ENCODE data around the gene LMX1B. TPM values are rescaled to one million over a fixed set of nuclear protein-coding genes. Genes with fewer than 3 reads are reported as not detected.
"Not testable (repeated sequence)": the region's sequence is repeated elsewhere in the genome, so short reads cannot be mapped to it uniquely, and the experiment has no call there.

Gene LMX1B
- total RNA-seq, 1 experiment from 2014 or later = 0.55 TPM

DNA sequence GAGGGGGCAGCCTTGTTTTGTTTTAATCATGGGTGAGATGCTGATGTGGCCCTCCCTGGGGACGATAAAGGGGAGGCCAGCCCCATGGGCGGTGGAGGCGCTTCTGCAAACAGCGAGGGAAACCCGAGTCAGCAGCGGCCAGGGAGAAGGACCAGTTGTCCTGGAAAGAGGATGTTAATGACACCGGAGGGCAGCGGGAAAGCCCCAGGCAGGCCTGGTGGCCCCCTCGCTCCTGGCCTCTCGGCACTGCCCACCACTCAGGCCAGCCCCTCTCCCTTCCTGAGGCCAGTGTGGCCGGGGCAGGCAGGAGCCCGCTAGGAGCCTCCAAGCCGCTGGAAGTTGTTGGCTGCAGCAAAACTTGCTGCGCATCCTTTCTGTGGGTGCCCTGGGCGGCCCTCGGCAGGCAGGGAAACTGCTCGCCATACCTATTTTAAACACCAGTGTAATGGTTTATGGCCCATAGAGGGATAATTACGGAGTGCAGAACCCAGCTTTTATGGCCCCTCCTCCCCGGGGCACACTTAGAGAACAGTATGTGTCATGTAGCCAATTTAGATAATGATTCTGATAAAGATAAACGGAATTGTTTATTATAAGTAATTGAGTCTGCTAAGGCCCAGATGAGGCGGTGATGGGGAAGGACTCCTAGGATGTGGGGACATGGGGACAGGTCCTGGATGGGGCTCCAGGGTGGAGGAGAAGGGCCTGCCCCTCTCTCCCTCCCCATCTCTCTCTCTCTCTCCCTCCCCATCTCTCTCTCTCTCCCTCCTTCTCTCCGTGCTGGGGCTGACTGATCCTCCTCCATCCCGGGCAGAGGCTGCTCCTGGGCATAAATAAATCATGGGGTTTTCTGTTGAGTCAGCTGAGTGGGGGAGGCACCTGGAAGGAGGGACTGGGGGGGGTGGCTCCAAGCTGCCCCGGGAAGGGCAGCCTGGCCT lies 36.9 kb downstream of the LMX1B start:
- Histone ChIP-seq H3K9me3 (ENCODE audit: low read length) (no peaks in the 10 kb centered on the region), H3K27ac (ENCODE audit: low read length) (no peak overlapping the region), H3K27me3 (ENCODE audit: low read length) (peaks cover 6% of the 10 kb centered on the region), H3K4me3 (ENCODE audit: low read length) (no peak overlapping the region), H2AFZ (ENCODE audit: low read length) (no peak overlapping the region), H3K4me2 (ENCODE audit: low read length) (no peak overlapping the region), H3F3A (ENCODE audit: low read length, unreplicated experiment) (no peaks in the 10 kb centered on the region), H3K36me3 (ENCODE audit: low read depth, low read length) (no peaks in the 10 kb centered on the region), H3K4me1 (ENCODE audit: insufficient read depth, low read length) (no peaks in the 10 kb centered on the region; the same call in 1 of the 2 replicates), H4K20me1 (ENCODE audit: low read length) (no peaks in the 10 kb centered on the region), H3K9ac (ENCODE audit: low read length) (no peak overlapping the region), H3K9me2 (replicated peaks; ENCODE audit: low read length) (no peaks in the 10 kb centered on the region), H3K79me2 (ENCODE audit: low read length) (no peaks in the 10 kb centered on the region)
- intact Hi-C loops (cut with micrococcal nuclease) = no loop called here
- DNase-seq (no peak), ATAC-seq (no peak)
- ChIA-PET CTCF (no interaction called here), POLR2A (ENCODE audit: unreplicated experiment) (no interaction called here)
- TF ChIP-seq EZH2 (IDR thresholded peaks at IDR 0.05; ENCODE audit: low read length, unreplicated experiment) (no peak), EZH2phosphoT487 (IDR thresholded peaks at IDR 0.05; ENCODE audit: borderline replicate concordance, low read length) (no peak), CTCF (conservative IDR thresholded peaks at IDR 0.05; ENCODE audit: low read depth, low read length) (no peak)
- BruUV-seq (replicated peaks) = no TSS peak

DNA sequence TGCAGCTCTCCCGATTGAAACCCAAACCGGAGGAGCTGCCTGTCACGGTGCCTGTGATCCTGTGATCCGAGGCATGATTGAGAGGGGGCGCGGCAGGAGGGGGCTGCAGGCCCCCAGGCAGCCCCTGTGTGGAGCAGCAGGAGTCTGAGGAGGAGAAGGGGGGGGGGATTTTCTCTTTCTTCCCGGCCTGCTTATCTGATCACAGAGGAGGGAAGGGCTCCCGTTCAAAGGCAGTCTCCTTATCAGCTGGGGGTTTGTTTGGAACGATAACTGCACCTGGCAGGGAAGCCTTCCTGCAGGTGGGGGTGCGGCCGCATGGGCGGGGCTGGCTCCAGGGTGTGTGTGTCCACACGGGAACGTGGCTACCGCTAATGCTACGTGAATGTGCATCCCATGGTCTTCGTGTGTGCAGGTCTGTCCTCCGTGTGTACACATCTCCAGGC lies 38.4 kb downstream of the LMX1B start:
- H3K27me3 ChIP-seq (ENCODE audit: low read length) = peaks cover 6% of the 10 kb centered on the region; the same call in 1 of the 2 replicates
- H3K36me3 ChIP-seq (ENCODE audit: low read depth, low read length) = no peaks in the 10 kb centered on the region
- intact Hi-C loops (cut with micrococcal nuclease) = no loop called here
- H3K9ac ChIP-seq (ENCODE audit: low read length) = no peak overlapping the region
- H4K20me1 ChIP-seq (ENCODE audit: low read length) = no peaks in the 10 kb centered on the region
- POLR2A ChIA-PET (ENCODE audit: unreplicated experiment) = no interaction called here
- H3K4me3 ChIP-seq (ENCODE audit: low read length) = no peak overlapping the region
- no peak overlapping the region for H3K27ac ChIP-seq (ENCODE audit: low read length)
- CTCF ChIA-PET = interaction anchor here (0.7 kb wide), 1 partner anchor 37 kb away, joined by 14 read pairs; no protein-coding TSS in a partner anchor
- no peak overlapping the region for H2AFZ ChIP-seq (ENCODE audit: low read length)
- ATAC-seq (no peak), DNase-seq (no peak)
- no peaks in the 10 kb centered on the region for H3F3A ChIP-seq (ENCODE audit: low read length, unreplicated experiment)
- no peak for TF ChIP-seq EZH2phosphoT487 (IDR thresholded peaks at IDR 0.05; ENCODE audit: borderline replicate concordance, low read length)
- no peak for TF ChIP-seq CTCF (conservative IDR thresholded peaks at IDR 0.05; ENCODE audit: low read depth, low read length)
- no peak for TF ChIP-seq EZH2 (IDR thresholded peaks at IDR 0.05; ENCODE audit: low read length, unreplicated experiment)
- H3K4me2 ChIP-seq (ENCODE audit: low read length) = no peak overlapping the region
- H3K79me2 ChIP-seq (ENCODE audit: low read length) = no peaks in the 10 kb centered on the region
- no peaks in the 10 kb centered on the region for H3K9me3 ChIP-seq (ENCODE audit: low read length)
- no peaks in the 10 kb centered on the region; the same call in 1 of the 2 replicates for H3K4me1 ChIP-seq (ENCODE audit: insufficient read depth, low read length)
- BruUV-seq (replicated peaks) = no TSS peak
- H3K9me2 ChIP-seq (replicated peaks; ENCODE audit: low read length) = no peaks in the 10 kb centered on the region

DNA sequence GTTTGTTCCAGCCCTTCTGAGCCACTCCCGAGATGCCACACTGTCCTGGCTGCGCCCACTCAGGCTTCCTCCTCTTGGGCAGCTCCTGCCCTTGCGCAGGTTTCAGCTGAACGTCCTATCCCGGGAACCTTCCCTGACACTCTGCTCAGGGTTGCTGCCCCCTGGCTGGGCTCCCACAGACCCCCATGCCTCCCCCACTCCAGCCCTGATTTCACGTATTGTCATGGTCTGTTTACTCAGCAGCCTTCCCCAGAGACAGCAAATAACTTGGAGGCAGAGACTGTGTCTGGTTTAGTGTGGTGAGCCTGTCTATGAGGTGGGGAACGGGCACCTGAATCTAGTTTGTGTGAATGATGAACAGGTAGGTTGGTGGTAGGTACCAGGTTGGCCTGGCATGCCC lies 40.4 kb downstream of the LMX1B start:
- intact Hi-C loops (cut with micrococcal nuclease) = no loop called here
- Histone ChIP-seq H3K27me3 (ENCODE audit: low read length) (peaks cover 6% of the 10 kb centered on the region; the same call in 1 of the 2 replicates), H3K36me3 (ENCODE audit: low read depth, low read length) (no peaks in the 10 kb centered on the region), H3K9me3 (ENCODE audit: low read length) (no peaks in the 10 kb centered on the region), H4K20me1 (ENCODE audit: low read length) (no peaks in the 10 kb centered on the region), H2AFZ (ENCODE audit: low read length) (no peak overlapping the region), H3K4me3 (ENCODE audit: low read length) (no peak overlapping the region), H3F3A (ENCODE audit: low read length, unreplicated experiment) (no peaks in the 10 kb centered on the region), H3K27ac (ENCODE audit: low read length) (no peak overlapping the region), H3K4me2 (ENCODE audit: low read length) (no peak overlapping the region), H3K9ac (ENCODE audit: low read length) (no peak overlapping the region), H3K79me2 (ENCODE audit: low read length) (no peaks in the 10 kb centered on the region), H3K4me1 (ENCODE audit: insufficient read depth, low read length) (no peaks in the 10 kb centered on the region; the same call in 1 of the 2 replicates), H3K9me2 (replicated peaks; ENCODE audit: low read length) (no peaks in the 10 kb centered on the region)
- ATAC-seq (no peak), DNase-seq (no peak)
- CTCF ChIA-PET = no interaction called here
- BruUV-seq (replicated peaks) = no TSS peak
- TF ChIP-seq EZH2 (IDR thresholded peaks at IDR 0.05; ENCODE audit: low read length, unreplicated experiment) = no peak
- no peak for TF ChIP-seq EZH2phosphoT487 (IDR thresholded peaks at IDR 0.05; ENCODE audit: borderline replicate concordance, low read length)
- no peak for TF ChIP-seq CTCF (conservative IDR thresholded peaks at IDR 0.05; ENCODE audit: low read depth, low read length)
- POLR2A ChIA-PET (ENCODE audit: unreplicated experiment) = no interaction called here

DNA sequence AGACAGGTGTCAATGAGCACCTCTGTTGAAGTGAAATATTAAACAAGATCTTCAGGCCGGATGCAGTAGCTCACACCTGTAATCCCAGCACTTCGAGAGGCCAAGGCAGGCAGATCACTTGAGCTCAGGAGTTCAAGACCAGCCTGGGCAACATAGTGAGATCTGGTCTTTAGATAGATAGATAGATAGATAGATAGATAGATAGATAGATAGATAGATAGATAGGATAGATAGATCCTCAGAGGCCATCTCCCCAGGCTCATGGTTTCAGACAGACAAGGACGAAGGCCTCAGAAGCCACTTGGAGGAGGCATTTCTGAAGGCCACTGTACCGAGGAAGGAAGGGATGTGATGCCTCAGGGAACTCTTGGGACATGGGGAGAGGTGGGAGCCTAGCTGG lies 42.5 kb downstream of the LMX1B start:
- H3K4me3 ChIP-seq (ENCODE audit: low read length); BruUV-seq (replicated peaks); DNase-seq; H3K4me2 ChIP-seq (ENCODE audit: low read length); H3K9me3 ChIP-seq (ENCODE audit: low read length); H2AFZ ChIP-seq (ENCODE audit: low read length); H3K27me3 ChIP-seq (ENCODE audit: low read length); H3K27ac ChIP-seq (ENCODE audit: low read length); H4K20me1 ChIP-seq (ENCODE audit: low read length); H3K9me2 ChIP-seq (replicated peaks; ENCODE audit: low read length); H3K4me1 ChIP-seq (ENCODE audit: insufficient read depth, low read length); H3K9ac ChIP-seq (ENCODE audit: low read length); ATAC-seq; POLR2A ChIA-PET (ENCODE audit: unreplicated experiment); H3F3A ChIP-seq (ENCODE audit: low read length, unreplicated experiment); H3K79me2 ChIP-seq (ENCODE audit: low read length); CTCF ChIA-PET; intact Hi-C loops (cut with micrococcal nuclease); H3K36me3 ChIP-seq (ENCODE audit: low read depth, low read length): not testable (repeated sequence)
